GM21825 (cell line): ENCODE measurements around the gene OR2AG2.

ENCODE experiments used
- ATAC-seq: cut with Tn5 transposase; IDR thresholded peaks from one replicate; pipeline ENCODE4 v1.9.1; 2021; ENCODE audit warnings: mild to moderate bottlenecking, moderate library complexity; ENCODE audit not compliant: unreplicated experiment

Gene OR2AG2

DNA sequence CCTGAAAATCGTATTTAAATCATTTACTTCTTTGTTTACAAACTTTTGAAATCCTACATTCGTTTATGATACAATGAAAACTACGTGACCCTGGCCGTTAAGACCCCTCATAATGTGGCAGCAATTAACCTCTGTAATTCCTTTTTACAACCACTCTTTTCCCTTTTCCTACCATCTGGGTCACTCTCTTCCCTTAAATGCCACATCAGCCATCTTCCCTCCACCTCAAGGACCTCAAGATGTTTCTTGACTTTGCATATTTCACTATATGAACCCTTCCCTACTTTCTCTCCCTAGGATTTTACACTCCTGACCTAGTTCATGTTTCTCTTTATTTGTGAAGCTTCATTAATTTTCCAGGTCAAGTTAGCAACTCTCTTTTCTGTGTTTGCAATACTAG, 26.8 kb downstream of the OR2AG2 start:
- ATAC-seq: no peak

DNA sequence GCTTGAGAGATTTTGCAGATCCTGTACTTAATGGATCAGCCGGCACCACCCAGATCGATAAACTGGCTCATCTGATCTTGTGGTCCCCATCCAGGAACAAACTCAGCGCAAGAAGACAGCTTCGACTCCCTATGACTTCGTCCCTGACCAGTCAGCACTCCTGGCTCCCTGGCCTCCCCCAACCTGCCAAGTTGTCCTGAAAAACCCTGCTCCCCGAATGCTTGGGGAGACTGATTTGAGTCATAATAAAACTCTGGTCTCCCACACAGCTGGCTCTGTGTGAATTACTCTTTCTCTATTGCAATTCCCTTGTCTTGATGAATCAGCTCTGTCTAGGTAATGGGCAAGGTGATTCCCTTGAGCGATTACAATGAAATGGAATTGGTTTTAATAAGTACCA, 29.5 kb downstream of the OR2AG2 start:
- ATAC-seq: no peak

DNA sequence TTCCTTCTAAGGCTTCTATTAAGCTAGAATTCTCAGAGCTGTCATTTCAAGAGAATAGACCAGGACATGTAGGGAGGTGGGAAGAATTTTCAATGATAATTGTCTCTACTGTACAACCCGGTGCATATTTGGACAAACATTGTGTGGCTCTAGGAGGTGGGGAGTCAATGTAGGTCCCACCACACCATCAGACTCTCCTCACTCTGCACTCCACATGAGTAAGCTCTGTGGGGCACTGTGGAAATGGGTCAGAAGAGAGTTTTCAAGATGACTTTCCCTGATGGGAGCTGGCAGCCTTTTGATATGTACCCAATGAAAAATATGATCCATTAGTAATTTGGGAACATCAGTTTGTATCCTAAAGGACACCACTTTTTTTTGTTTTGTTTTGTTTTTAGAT, 33.2 kb downstream of the OR2AG2 start:
- ATAC-seq: no peak

DNA sequence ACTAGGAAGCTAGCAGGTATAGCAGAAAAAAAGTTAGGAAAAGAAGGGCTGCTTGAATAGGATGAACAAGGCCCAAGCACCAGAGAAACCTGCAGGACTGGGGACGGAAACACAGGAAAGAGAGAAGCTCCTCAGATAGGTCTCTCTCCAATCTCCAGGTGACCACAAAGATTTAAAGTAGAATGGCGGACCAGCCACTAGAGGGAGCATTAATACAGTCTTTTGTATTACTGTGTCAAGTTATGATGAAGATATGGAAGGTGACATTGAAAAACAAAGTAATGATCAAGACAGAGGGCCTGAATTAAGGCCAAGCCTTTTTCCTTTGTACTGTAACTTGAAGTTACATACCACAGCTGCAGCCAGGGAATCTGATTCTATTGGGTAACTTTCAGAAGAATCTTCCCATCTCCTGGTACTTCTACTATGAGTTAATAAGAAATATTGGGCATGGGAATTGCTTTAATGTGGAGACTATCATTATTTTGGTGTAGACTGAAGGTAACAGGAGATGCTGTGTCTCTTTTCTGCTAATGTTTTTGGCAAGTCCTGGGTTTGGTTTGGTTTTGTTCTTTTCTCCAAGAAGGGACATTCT, 33.8 kb downstream of the OR2AG2 start:
- peak; percentile 78 for ATAC-seq

DNA sequence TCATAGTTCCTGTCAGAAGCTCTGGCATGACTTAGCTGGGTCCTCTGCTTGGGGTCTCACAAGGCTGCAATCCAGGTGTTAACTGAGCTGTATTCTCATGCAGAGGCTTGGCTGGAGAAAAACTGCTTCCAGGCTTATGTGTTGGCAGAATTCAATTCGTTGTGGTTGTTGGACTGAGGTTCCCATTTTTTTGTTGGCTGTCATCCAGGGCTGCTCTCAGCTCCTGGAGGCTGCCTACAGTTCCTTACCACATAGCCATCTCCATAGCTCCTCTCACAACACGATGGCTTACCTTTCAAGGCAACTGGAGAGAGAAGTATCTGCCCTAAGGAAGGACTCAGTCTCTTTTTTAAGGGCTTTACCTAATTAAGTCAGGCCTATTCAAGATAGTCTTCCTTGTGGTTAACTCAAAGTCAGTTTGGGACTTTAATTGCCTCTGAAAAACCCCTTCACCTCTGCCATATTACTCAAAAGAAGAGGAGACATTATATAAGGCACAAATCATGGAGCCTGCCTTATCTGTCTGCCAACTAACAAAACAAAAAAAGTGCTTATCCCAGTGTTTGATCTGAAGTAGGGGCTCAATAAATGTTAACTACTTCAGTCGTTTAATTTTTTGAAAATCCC, 35.2 kb downstream of the OR2AG2 start:
- no peak for ATAC-seq

DNA sequence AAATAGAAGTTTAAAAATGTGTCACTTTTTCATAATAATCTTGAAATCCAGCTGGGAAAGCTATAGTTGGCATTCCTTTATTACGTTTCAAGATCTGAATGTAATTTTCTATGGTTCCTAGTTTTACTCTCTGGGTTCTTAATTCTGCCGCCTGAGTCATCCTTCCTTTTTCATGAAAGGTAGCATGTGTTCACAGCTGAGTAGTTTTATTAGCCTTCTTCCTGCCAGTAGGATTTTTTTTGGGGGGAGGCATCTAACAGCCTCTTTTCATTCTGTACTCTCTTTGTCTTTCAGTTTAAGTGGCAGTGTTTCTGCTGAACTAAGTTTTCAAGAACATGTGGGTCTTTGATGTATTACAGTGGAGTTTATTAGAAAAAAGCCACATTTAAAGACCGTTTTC, 36.5 kb downstream of the OR2AG2 start:
- no peak for ATAC-seq

DNA sequence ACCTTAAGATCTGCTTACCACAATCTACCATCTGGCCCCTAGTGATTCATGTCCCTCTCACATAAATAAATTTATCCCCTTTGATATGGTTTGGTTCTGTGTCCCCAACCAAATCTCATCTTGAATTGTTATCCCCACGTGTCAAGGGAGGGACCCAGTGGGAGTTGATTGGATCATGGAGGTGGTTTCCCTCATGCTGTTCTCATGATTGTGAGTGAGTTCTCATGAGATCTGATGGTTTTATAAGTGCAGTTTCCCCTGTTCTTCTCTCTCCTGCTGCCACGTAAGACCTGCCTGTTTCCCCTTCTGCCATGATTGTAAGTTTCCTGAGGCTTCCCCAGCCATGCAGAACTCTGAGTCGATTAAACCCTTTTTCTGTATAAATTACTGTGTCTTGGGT, 37.2 kb downstream of the OR2AG2 start:
- no peak for ATAC-seq

DNA sequence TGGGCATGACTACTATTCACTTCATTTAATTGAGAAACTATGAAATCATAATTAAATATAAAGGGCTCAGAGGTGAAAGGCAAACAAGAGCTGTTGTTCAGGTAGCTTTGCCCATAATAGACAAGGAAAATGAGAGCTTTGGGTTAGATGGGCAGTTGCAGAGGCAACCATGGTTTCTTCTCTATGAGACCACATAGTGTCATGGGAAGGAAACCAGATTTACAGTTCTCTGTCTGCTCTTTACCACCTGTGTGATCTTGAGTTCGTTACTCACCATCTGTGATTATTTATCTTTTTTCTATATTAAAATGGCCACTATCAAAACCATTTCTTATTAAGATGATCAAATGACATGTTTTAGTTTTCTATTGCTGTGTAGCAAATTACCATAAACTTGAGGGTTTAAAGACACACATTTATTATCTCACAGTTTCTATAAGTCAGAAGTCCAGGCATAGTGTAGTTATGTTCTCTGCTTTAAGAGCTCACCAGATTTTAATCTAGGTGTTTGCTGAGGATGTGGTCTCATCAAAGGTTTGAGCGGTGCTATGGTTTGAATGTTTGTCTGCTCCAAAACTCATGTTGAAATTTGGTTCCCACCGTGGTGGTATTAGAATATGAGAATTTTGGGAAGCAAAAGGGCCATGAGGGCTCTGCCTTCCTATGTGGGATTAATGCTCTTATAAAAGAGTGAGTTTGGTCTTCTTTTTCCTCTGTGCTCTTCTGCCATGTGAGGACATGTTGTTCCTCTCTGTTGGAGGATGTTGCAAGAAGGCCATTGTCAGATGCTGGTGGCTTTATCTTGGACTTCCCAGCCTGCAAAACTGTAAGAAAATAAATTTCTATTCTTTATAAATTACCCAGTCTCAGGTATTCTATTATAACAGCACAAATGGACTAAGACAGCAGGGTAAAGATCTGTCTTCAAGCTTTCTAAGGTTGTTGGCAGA, 38.2 kb downstream of the OR2AG2 start:
- ATAC-seq: no peak

DNA sequence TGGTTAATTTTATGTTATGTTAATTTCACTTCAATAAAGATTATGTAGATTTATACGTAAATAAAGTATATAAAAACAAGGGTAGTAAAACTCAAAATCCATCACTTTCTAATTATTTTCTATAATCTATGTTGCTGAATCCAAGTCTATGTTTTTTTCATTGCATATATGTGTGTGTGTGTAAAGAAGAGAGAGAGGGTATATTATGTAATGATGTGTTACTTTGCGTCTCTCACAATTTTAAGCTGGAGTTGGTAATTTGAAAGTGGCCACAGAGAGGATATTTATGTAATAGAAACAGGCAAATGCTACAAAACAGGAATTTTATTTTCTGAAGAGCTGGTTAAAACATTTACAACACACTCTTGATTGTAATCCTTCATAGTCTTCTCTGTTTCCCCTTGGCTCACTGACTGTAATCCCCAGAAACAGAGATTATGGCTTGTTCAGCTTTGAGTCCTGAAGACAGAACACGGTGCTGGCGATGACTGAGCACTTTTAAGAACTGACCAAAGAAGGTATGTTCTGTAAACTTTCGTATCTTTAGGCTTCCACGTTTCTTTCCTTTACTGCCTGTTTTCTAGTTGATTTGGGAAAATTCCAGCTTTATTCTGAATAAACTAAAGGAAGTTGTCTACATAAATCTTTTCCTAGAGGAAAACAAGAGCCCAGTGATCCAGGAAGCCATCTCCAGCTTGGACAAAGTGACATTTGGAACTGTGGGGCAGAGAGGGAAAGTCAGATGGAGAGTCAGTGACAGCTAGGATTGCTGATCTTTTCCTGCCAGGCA, 43.6 kb downstream of the OR2AG2 start:
- no peak for ATAC-seq

DNA sequence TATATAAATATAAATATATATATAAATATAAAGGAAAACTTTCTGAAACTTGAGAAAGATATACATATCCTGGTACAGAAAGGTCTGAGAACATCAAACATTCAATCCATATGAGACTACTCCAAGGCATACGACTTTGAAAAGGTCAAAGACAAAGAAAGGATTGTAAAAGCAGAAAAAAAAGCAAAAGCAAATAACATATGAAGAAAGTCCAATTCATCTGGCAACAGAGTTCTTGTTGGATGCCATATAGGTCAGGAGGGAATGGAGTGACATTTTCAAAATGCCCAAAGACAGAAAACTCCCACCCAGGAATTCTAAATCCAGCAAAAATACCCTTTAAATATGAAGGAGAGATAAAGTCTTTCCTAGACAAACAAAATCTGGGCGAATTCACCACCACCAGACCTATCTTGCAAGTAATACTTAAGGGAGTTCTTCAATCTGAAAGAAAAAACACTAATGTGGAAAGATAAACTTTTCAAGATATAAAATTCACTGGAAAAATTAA, 46.3 kb downstream of the OR2AG2 start:
- no peak for ATAC-seq

DNA sequence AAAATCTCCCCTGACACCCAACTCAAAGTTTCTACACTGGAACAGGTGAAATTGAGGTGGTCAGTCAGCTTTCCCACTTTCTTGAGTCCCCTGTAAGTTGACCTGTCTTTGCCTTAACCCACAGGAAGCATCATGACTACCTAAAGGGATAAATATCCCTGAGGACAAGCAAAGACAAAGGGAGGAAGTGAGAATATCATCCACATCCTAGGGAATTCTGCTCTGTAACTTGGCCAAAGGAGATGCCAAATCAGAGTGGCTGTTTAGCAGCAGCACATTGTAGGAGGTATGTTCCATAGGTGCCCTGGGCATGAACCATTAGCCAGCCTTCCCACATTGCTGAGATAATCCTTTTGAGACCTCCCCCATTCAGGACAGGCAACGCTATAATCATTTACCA, 47.8 kb downstream of the OR2AG2 start:
- ATAC-seq: no peak

DNA sequence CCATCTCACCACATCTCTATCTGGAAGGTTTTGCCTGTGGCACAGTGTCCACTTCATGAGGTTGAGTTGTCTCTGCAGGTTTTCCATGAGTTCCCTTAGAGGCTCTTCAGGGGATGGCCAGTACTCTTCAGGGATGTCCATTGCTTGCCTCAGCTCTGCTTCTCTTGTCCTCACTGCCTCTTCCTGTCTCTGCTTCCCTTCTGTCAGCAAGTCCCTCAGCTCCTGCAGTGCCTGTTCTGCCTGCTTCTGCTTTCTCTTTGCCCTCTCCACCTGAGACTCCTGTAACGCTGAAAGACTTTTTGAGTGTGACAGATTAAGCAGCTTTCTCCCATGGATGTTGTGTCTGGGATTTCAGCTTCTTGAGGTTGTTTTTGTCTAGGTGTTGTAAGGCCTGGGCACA, 50.4 kb downstream of the OR2AG2 start:
- no peak for ATAC-seq

DNA sequence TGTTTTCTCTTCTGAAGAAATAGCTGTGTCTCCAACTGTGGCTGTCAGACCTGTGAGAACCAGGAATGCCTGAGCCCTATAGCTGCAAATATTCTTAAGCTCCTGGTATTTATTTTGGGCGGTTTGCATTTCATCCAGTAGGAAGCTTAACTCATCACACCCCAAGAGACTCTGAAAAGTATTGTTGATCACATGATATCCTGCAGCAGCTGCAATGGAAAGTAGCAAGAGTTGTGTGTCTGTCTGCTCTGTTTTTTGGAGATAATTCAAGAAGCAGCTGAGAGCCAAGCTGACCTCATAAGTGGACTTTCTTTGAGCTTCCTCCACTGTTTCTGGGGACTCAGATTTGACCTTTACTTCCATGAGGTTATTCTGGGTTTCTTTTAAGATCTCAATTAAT, 52.2 kb downstream of the OR2AG2 start:
- no peak for ATAC-seq

DNA sequence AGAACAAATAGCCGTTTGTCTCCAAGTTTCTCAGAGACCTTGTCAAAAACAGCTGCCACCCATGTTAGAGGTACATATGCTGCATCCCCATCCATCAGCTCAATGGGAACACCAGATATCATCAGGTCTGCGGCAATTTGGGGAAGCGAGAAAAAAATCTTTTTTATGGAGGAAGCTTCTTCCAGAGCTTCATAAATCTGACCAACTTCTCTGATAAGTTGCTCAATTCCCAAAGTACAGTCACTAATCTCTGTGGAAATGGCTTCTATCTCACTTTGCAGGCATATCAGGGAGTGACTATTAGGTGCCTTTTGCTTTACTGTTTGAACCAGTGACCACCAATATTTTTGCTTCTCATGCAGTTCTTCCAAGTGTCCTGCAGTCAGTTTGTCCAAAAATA, 54.4 kb downstream of the OR2AG2 start:
- no peak for ATAC-seq
